Stimulated activated CD4-positive, alpha-beta T cell treated with anti-CD3 and anti-CD28 coated beads, Interleukin-4, amount 100 ng/mL, for 24 hours (primary cell): ENCODE measurements around the gene NAPEPLD.
"Not testable (repeated sequence)": the region's sequence is repeated elsewhere in the genome, so short reads cannot be mapped to it uniquely, and the experiment has no call there.

Experiments used
- DNase-seq: peaks from one replicate; pipeline ENCODE4 v3.0.0-alpha.2; 2020

Gene NAPEPLD

DNA sequence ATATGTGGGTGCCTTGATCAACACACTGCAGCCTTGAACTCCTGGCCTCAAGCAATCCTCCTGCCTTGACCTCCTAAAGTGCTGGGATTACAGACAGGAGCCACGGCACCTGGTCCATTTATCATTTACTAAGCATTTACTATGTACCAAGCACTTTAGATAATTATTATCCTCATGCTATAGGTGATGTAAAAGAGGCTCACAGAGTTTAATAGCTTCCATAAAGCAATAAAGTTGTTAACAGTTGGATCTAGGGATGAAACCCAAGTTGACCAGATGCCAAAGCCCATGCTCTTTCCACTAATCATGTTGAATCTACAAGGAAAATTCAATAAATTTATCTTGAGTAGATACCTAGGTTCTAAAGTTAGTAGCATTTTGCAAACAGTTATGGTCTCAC, 5.0 kb downstream of the NAPEPLD start:
- no peak for DNase-seq

DNA sequence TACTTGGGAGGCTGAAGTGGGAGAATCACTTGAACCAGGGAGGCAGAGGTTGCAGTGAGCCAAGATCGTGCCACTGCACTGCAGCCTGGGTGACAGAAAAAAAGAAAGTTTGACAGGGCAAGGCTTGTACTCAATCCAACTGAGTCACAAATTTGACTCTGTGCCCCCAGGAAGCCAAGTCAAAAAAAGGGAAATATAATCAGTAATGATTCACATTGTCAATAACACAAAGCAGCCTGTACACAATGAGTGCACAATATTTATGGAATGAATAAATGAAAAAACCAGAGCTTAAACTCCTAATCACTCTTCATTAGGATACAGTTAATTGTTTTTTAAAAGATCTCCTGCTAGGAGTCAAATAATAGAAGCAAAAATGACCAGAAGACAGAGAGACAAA, 6.4 kb downstream of the NAPEPLD start:
- DNase-seq = no peak

DNA sequence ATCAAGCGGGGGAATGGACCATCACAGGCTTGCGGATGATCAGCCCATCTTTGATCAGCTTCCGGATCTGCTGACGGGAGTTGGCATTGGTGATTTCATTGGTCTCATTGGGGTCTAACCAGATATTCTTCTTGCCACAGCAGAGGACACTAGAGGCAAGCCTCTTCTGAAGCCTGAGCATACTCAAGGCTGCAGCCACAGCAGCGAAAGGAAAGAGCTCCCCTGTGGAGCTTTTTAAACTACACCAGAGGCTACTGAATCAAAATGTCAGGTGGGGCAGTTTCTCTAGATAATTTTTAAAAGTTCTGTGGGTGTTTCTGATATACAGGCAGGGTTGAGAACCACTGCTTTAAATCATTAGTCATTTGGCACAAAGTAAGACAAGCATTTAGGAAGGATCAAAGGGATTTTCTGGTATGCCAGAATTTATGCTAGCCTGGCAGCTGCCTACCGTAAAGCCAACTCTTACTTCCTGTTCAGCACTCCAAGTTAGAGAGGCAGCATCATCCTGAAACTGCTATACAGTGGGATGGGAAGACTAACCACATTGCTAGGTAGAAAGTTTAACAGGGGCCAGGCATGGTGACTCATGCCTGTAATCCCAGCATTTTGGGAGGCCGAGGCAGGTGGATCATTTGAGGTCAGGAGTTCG, 7.0 kb downstream of the NAPEPLD start:
- DNase-seq = no peak

DNA sequence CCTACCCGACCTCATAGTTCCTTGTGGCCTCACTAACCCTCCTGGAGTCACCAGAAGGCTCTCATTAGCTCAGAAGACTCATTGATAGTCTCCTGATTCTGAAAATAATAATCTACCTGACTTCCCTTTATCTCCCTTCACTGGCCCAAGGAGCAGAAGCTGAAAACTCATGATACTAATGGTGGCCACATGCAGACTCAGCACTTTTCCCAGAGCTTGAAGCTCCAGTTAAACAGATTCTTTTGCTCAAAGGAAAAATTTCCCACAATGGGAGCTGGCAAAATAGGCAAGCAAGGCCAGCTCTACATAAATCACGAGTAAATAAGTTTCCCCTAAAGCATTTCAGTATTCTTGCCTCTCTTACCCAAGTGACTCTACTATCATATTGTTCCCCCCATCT, 8.2 kb downstream of the NAPEPLD start:
- DNase-seq = no peak

DNA sequence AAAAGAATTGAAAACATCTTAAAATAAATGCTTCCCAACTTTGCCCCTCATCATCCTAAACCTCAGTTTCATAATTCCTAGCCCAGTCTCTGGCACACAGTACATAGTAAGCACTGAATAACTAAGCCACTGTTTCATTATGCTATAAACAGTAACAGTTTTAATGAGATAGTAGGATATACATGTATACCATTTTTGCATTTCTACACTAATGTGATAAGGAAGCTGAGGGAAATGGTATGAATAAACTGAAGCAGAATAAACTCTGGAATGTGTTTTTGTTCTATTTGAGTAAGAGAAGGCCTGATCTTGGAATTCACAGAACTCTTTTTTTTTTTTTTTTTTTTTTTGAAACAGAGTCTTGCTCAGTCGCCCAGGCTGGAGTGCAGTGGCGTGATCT, 8.8 kb downstream of the NAPEPLD start:
- DNase-seq = no peak

DNA sequence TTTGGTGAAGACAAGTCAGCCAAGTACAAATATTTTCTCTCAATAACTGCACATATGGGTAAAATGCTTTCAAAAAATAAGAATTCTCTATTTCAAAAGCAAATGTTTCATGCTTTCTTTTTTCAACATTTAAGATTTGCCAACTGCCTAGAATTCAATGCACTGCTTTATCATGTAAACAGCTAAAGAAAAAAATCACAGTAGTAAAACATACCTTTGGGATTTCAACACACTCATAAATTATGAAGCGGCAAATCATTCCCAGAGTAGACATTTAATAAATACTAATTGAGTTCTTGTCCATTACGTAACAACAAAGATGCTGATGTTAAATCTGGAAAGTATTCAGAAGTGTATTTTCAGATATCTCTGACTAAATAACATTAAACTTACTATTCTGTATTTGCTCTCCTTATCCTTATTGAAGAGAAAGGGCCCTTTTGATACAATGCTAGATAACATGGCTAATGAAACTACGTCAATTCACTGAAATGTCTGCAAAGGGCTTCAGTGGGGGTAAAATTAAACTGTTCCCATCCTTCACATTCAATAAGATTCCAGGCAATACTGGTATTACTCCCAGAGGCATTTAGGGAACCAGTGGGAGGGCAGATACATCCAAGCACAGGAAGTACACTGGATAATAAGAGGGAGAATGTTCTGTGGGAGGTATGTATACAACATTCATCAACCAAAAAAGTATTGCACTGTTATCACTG, 13.9 kb downstream of the NAPEPLD start:
- DNase-seq = no peak

DNA sequence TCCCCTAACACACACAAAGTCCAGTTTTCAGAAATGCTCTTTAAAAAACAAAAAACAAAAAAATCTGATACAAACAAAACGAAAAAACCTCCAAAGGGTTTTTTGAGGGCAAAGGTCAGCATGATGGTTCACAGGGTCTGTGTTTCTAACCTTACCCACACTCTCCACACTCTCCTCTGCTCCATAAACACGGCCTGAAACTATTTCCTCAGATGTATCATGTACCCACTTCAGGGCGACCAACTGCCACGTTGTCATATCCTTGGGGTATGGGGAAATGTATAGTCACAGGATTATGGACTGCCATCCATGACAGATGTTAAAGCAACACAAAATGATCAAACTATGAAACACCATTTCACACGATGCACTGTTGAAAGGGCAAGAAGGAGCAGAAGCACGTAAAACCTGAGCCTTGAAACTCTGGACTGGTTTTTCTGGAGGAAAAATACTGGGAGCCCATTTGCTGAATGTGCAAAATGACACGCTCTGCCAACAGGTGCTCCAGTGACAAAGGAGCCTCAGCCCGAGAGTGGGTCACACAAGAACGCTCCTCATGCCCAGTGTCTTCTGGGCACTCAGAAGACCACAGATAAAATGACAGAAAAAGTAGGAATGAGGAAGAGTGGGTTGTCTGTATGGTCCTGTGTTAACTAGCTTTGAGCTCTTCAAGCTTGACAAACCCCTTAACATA, 15.8 kb downstream of the NAPEPLD start:
- DNase-seq = no peak

DNA sequence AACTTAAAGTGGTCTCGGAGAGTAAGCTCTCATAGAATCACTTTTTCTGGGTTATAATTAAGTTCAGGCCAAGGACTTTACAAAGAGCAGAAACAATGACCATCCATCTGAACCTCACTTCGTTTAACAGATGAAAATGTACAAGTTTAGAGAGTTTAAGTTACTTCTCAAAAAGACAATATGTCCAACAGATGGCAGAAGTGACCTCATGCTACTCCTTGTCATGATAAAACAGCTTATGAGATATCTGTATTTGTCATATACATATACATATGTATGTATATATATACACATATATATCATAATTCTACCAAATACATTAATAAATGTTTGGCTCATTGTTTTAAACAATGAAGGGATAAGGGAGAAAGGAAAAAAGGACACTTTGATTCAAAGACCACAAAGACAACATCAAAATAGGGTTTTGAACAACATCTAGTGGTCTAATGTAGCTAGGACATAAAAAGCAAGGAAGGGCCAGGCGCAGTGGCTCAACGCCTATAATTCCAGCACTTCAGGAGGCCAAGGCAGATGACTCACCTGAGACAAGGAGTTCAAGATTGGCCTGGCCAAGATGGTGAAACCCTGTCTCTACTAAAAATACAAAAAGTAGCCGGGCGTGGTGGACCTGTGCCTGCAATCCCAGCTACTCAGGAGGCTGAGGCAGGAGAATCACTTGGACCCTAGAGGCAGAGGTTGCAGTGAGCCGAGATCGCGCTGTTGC, 17.8 kb downstream of the NAPEPLD start:
- no peak for DNase-seq

DNA sequence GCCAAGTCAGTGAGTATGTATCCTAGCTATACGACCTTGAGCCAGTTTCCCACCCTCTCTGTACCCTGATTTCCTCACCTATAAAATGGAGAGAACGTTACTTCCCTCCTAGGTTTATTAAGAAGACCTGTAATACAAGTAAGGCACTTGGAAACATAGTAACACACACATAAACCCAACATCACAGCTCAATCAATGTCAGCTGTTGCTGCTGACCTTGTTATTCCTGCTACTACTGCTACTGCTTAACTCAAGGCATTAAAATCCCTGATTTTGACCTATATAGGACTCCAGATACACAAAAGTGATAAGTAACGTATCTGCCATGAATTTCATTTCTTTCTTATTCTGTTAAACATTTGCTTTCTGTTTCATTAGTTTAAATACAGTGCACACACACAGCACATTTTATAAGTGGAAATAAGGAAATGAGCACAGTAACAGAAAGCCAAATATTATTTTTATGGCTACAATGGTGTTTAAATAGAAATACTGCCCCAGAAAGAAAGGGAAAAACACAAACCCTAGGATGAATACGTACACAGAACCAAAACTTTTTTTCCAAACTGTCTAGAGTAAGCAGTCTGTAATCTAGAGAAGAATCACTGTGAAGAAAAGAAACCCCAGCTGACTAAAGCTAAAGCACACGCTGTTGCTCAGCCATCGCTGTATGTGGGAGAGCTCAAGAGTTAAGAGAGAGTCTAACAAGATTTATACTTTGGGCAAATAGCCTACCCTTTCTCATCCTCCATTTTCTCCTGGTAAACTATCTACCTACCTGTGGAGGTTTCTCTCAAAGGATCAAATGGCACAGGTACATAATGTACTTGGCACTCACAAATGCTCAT, 19.0 kb downstream of the NAPEPLD start:
- no peak for DNase-seq

DNA sequence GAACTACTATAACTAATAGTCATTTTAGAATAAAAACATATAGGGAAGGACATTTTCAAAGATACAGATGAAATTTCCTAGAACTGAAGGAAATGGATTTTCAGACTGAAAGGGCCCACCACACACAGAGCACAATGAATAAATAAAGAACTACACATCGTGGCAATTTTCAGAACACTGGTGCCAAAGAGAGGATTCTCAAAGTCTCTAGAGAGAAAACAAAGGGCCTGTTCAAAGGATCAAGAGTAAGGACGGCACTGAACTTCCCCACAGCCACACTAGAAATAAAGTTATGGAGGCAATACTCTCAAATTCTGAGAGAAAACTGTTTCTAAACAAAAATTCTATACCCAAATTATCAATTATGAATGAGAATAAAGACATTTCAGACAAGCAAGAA, 21.9 kb downstream of the NAPEPLD start:
- DNase-seq = no peak

DNA sequence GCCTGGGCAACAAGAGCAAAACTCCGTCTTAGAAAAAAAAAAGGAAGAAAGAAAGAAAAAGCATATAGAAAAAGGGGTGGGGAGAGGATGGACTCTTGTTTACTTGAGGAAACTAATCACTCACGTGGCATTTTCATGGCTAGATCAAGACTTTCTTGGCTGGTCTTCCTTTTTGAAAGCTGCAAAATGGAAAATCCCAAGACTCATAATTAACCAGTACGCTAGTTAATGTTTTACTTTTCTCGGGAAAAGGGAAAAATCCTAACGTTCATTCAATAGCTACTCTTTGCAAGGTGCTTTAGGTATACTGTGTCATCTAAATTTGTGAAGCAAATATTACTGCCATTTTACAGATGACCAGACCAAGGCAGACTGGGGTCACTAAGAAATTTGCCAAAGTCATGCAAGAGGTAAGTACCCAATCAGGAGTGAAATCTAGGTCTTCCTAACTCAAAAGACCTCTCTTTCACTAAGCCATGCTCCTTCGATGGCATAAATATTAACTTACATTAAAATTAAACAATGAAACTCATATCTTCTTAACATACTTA, 24.4 kb downstream of the NAPEPLD start:
- DNase-seq = no peak

DNA sequence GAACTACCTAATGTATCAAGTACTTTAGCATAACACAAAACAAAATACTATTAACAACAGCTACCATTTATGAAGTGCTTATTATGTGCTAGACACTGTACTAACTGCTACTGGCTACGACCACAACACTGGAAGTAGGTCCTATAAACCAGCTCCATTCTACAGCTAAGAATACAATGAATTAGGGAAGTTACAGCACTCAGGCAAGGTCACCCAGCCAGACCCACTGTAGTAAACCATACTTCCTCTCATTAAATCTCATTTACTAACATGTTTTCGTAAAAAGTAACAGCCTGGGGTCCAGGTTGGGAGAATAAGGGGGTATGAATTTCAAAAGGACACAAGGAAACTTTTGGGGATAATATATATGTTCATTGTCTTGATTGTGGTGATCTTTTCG, 25.4 kb downstream of the NAPEPLD start:
- no peak for DNase-seq

DNA sequence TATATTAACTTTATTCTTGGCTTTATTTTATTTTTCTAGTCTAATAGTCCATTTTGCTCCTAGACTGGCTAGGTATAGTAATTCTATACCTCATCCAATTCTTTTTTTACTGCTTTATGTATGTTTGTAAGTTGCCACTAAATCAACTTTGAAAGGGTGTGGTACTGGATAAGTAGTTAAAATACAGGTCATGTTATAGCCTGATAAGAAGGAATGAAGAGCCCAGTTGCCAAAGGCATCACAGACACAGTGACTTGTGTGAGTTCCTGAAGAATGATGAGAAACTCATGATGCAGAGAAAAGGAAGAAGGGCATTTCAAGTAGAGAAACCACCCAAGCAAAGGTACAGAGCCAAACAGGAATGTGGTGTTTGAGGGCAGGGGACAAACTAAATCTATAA, 27.3 kb downstream of the NAPEPLD start:
- no peak for DNase-seq

DNA sequence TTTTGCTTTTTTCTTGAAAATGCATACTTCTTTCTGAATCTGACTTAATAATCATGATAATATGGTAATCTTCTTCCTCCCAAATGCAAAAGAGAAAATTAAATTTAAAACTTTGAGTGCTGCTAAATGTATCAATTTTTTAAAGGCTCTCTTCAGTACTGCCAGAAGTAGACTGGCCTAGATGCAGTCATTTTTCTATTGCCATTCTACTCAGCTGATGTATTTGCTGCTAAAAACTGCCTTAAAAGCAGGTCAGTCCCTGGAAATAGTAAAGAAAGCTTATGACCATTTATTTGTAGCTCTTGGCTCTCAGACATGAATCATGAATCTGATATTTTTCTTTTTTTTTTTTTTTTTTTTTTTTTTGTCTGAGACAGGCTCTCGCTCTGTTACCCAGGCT, 28.5 kb downstream of the NAPEPLD start:
- no peak for DNase-seq

DNA sequence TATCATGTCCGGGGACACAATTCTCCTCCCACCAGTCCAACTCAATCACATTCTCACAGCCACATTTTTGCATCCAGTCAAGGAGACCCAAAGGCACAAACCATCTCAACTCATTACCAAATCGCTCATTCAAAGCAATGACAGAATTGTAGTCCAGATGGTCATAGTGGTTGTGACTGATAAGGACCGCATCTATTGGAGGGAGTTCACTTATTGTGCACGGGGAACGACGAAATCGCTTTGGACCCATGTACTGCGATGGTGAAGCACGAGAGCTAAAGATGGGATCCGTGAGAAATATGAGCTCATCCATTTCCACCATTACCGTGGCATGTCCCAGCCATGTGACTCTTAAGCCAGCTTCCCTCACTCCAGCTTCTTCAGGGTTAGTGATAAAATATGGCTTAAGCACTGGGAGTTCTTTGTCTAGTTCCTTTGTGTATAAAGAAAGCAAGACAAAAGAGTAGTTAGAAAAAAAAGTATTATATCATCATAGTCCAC, 29.1 kb downstream of the NAPEPLD start:
- no peak for DNase-seq

DNA sequence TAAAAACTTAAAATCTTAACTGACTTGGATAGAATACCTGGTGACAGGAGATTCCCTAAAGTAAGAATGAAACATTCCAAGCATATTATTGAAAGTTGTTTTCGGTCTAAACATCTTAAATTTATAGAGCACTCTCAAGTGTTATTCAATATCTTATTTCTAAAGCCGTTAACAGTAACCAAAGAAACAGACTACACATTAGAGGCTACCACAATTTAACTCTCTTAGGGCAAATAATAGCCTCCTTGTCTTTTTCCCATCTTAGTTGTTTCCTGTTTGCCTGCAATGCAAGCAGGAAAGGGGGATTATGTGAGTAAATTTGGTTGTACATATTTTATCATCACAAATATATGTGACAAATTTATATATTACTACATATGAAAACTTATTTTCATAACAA, 31.4 kb downstream of the NAPEPLD start:
- no peak for DNase-seq

DNA sequence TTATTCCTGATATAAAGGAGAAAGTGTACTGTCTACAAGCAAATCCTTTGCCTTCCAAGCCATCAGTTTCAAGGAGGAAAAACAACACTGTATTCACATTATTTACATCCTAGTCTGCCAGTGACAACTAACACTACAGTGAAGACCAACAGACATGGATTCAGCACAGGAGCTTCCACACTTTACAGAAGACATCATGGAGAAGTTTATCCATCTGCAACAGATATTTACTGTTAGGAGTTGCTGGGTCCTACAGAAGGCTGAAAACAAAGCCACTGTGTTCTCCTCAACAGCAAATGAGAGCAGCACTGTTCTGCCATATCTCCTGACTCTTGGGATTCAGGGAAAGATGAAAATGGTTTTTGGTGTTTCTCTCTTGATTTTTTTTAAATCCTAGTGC, 31.9 kb downstream of the NAPEPLD start:
- no peak for DNase-seq

DNA sequence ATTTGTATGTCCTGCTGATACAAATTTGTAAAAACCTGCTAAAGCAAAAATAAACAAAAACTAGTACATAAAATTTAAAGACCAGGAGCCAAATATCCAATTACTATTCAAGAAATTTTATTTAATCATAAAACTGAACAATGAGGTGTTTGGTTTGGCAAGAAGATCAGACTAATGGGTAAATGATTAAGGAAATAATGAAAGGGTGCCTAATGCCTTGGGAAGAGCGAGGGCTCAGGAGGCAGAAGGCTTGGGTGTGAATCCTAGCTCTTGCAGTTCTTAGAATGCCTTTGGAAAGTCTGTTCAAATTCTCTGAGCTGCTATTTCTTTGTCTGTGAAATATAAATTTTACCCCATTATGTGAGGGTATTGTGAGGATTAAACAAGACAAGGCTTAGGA, 32.4 kb downstream of the NAPEPLD start:
- no peak for DNase-seq

DNA sequence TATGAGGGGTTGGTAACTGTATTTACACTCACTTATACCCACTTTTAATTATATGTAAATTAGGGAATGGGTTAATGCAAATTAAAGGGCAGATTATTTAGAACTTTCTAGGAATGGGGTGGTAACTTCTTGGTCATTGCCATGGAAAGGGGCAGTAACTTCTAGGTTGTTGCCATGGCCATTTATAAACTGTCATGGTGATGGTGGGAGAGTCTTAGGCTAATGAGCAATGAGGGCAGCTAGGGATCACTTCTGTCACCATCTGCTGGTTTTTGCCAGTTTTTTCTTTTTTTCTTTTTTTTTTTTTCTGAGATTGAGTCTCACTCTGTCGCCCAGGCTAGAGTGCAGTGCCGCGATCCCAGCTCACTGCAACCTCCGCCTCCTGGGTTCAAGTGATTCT, 33.1 kb downstream of the NAPEPLD start:
- no peak for DNase-seq

DNA sequence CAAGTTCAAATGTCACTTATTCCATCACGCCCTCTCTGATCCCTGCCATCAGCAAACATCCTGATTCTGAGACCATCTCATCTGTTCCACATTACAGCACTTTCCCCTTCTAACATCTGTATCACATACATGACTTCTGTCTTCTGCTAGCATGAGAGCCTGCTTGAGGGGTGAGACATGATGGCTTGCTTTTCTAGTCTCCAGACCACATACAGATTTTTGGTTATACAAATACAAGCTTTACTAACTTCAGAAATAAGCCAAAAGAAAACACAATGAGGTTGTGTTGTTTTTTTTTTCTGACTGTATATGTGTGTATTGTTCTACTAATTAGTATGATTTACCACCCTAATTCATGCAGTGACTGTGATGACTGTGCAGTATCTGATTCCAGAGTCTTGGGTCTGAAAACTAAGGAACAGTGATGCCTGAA, 34.3 kb downstream of the NAPEPLD start:
- no peak for DNase-seq

DNA sequence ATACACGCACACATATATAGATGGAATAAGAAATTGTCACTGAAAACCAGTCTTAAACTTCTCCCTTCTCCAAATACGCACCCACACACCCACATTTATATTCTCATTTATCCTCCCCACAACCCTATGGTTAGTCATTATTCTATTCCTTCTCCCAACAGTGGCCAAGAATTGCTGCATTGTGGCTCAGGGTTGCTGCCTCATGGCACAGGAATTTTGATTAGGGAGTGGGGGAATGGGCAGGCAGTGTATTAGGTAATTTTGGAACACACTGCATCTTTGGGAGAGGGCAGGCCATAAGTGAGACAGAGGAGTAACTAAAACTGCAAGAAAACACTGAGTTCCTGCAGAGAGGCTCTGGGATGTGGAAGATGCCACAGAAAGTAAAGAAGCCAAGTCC, 35.7 kb downstream of the NAPEPLD start:
- no peak for DNase-seq

DNA sequence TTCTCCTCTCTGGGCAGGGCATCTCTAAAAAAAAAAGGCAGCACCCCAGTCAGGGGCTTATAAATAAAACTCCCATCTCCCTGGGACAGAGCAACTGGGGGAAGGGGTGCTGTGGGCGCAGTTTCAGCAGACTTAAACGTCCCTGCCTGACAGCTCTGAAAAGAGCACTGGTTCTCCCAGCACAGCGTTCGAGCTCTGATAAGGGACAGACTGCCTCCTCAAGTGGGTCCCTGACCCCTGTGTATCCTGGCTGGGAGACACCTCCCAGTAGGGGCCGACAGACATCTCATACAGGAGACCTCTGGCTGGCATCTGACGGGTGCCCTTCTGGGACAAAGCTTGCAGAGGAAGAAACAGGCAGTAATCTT, 42.2 kb downstream of the NAPEPLD start:
- not testable (repeated sequence) for DNase-seq
